Airway epithelial cell (primary cell): ENCODE results near the gene CELA1. TPM values are rescaled to one million over a fixed set of nuclear protein-coding genes. Genes with fewer than 3 reads are reported as not detected.

ENCODE experiments used
- total RNA-seq: library from RNA; depleted of rRNA; stranded (reverse); fragments of >200 nt; gene quantifications from 2 replicates; pipeline ENCODE4 v1.2.3, GENCODE V29; 2015

The CELA1 gene
- total RNA-seq: not detected in 2 replicates

DNA sequence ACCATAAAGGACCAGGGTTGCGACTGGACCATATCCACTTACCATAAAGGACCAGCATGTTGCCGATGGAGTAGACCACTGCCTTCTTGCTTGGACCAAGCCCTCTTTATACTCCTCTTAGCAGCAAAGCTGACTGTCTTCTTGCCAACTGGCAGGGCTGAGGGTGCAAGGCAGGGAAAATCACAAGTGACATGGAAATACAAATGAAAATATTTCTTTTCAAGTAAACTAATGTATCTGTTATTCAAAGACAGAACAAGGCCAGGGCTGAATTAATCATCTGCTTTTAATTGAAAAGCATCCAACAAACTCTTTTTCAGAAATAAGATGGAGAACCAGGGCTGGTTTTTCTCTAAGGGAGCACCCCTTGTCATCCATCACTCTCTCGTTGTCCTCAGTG is at the start of gene CELA1:
TSS of gene CELA1 (minus strand) at position 99 of the 400 bp plus-strand sequence. CDS start at position 58, 41 bp downstream.

DNA sequence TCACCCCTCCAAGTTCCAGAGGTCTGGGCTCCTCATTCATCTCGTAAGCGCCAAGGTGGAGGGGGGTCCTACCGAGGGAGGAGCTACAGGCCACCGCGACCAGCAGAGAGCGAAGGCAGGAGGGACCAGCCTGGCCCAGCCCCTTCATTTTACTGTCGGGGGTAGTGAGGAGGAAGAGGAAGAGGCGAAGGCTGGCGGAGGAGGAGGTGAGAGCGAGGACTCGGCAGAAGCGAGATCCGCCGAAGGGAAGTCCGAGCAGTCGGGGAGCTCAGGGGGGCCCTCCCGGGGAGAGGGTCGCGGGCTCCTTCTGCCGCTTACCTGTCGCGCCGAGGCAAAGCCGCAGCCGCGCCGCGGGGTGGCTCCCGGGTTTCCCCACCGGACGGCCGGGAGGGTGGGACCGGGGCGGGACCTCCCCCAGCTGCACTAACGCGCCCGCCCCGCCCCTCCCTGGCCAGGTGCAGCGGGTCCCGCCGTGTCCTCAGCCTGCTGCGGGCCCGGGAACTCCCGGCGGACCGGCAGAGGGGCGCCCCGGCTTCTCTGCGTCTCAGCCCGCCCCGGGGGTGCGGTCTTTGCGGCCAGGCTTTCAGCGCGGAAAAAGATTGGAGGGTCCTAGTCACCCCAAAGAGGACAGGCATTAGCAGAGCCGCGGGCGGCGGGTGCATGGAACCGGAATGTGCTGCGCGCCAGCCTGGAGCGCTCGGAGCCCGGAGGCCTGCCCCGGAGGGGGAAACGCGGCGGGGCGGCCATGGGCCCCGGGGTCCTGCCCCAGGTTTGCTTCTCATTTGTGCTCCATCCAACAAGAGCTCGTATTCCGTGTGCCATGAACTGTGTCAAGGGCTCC is 45.0 kb upstream of the CELA1 start, which contains the start of gene GALNT6:
TSS of gene GALNT6 (minus strand) at position 124 of the 841 bp plus-strand sequence. CDS start 11,625 bp downstream, outside the sequence.

DNA sequence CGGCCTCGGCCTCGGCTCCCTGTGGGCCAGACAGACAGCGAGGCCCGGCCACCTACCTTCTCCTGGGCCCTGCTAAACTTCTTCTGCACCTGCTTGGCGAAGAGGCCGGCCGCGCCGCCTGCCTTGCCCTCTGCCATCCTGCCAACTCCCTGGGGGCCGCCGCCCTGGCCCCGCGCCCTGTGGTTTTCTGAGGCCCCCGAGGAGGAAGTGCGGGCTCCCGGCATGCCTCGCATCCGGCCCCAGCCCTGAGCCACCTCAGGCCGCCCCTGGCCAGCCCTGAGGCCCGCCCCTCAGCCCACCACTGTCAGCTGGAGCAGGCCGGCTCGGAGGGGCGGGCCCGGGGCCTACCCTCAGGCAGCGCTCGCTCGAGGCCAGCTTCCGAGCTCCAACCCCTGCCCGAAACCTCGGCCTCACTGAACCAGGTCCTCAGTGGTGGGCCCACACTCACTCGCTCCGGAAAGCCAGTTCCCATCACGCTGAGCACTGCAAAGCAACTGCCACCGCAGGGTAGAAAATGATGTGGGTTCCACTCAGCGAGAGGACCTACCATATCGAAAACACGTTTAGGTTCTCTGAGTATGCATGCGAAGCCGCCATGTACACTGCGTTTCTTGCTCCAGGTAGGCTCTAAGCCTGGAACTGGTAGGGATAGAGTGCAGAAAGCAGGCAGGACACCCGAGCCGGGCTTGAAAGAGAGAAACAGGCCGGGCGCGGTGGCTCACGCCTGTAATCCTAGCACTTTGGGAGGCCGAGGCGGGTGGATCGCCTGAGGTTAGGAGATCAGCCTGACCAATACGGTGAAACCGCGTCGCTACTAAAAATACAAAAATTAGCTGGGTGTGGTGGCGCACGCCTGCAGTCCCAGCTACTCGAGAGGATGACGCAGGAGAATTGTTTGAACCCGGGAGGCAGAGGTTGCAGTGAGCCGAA is 22.2 kb downstream of the CELA1 start, which contains the start of gene BIN2:
TSS of gene BIN2 (minus strand) at position 209 of the 930 bp plus-strand sequence. CDS start at position 137, 72 bp downstream.

Other genes with a start within 250 kb of the CELA1 start
- gene TFCP2, start 173.5 kb downstream of the CELA1 start, total RNA-seq: 11.2 and 13.6 TPM in 2 replicates
- gene POU6F1, start 128.6 kb downstream of the CELA1 start, total RNA-seq: 1.7 and 6.1 TPM in 2 replicates
- gene DAZAP2, start 107.9 kb downstream of the CELA1 start, total RNA-seq: 141 and 201 TPM in 2 replicates
- gene SMAGP, start 76.3 kb downstream of the CELA1 start, total RNA-seq: 59.6 and 63.3 TPM in 2 replicates
- 0.42 TPM in 1 of 2 replicates, not detected in the other for gene BIN2, start 22.5 kb downstream of the CELA1 start, total RNA-seq
- 33.9 and 42.5 TPM in 2 replicates for gene GALNT6, start 44.7 kb upstream of the CELA1 start, total RNA-seq
- 0.23 and 0.28 TPM in 2 replicates for gene SLC4A8, start 78.2 kb upstream of the CELA1 start, total RNA-seq
- under 0.01 TPM in 1 of 2 replicates, not detected in the other for gene SCN8A, start 244.6 kb upstream of the CELA1 start, total RNA-seq